SK-N-SH treated with all-trans-retinoic acid at 6 μM for 48 hours (cell line): ENCODE results near the gene LRRC26.

ENCODE experiments used
- ATAC-seq: fragments of 200-7000 bp; cut with Tn5 transposase; 3 replicates; pipeline ENCODE4 v1.9.1; 2020; ENCODE audit warnings: mild to moderate bottlenecking, moderate library complexity
- BACH2 ChIP-seq: fragments of 250-450 bp; sonication (Bioruptor Pico); IDR thresholded peaks from 2 replicates; pipeline ENCODE4 v1.9.0; 2021; ENCODE audit warnings: mild to moderate bottlenecking, borderline replicate concordance
- ESRRG ChIP-seq: fragments of 250-450 bp; sonication (Bioruptor Pico); IDR thresholded peaks from 2 replicates; pipeline ENCODE4 v1.6.1; 2021; ENCODE audit warnings: mild to moderate bottlenecking
- ISL1 ChIP-seq: fragments of 250-450 bp; sonication (Bioruptor Pico); IDR thresholded peaks from 2 replicates; pipeline ENCODE4 v2.1.2; 2022; ENCODE audit warnings: mild to moderate bottlenecking, moderate library complexity
- PPARA ChIP-seq: fragments of 250-450 bp; sonication (Bioruptor Pico); IDR thresholded peaks from 2 replicates; pipeline ENCODE4 v1.5.0; 2020; ENCODE audit warnings: mild to moderate bottlenecking, borderline replicate concordance
- TCF4 ChIP-seq: fragments of 250-450 bp; sonication (Bioruptor Pico); IDR thresholded peaks from 2 replicates; pipeline ENCODE4 v1.8.0; 2021; ENCODE audit warnings: mild to moderate bottlenecking, moderate library complexity, borderline replicate concordance
- TOX ChIP-seq: fragments of 250-450 bp; sonication (Bioruptor Pico); IDR thresholded peaks from 2 replicates; pipeline ENCODE4 v1.8.0; 2021; ENCODE audit warnings: mild to moderate bottlenecking, moderate library complexity, borderline replicate concordance
- ZFP3 ChIP-seq: fragments of 250-450 bp; sonication (Bioruptor Pico); IDR thresholded peaks from 2 replicates; pipeline ENCODE4 v1.5.0; 2020; ENCODE audit warnings: mild to moderate bottlenecking, moderate library complexity
- ZFP30 ChIP-seq: fragments of 450-650 bp; formaldehyde crosslinking; IDR thresholded peaks from 2 replicates; pipeline ENCODE4 v1.5.0; 2022; ENCODE audit warnings: mild to moderate bottlenecking, moderate library complexity
- ZNF565 ChIP-seq: fragments of 450-650 bp; formaldehyde crosslinking; conservative IDR thresholded peaks from 2 replicates; pipeline ENCODE4 v1.5.0; 2020; ENCODE audit warnings: low read depth, mild to moderate bottlenecking, moderate library complexity
- ZNF8 ChIP-seq: fragments of 450-650 bp; formaldehyde crosslinking; IDR thresholded peaks from 2 replicates; pipeline ENCODE4 v1.5.0; 2020; ENCODE audit warnings: mild to moderate bottlenecking, moderate library complexity
- TF ChIP-seq, protein P1 (sequence below): fragments of 250-450 bp; sonication (Bioruptor Pico); IDR thresholded peaks from 2 replicates; pipeline ENCODE4 v1.8.0; 2020; ENCODE audit warnings: mild to moderate bottlenecking, moderate library complexity, borderline replicate concordance
- TF ChIP-seq, protein P2 (sequence below): fragments of 250-450 bp; sonication (Bioruptor Pico); IDR thresholded peaks from 2 replicates; pipeline ENCODE4 v1.8.0; 2021; ENCODE audit warnings: low read depth, mild to moderate bottlenecking, moderate library complexity, borderline replicate concordance
- TF ChIP-seq, protein P3 (sequence below): fragments of 250-450 bp; sonication (Bioruptor Pico); IDR thresholded peaks from 2 replicates; pipeline ENCODE4 v1.5.0; 2020; ENCODE audit warnings: mild to moderate bottlenecking, moderate library complexity
- TF ChIP-seq, protein P4 (sequence below): fragments of 250-450 bp; sonication (Bioruptor Pico); IDR thresholded peaks from 2 replicates; pipeline ENCODE4 v1.5.1; 2021; ENCODE audit warnings: mild to moderate bottlenecking, moderate library complexity

LRRC26 gene

DNA sequence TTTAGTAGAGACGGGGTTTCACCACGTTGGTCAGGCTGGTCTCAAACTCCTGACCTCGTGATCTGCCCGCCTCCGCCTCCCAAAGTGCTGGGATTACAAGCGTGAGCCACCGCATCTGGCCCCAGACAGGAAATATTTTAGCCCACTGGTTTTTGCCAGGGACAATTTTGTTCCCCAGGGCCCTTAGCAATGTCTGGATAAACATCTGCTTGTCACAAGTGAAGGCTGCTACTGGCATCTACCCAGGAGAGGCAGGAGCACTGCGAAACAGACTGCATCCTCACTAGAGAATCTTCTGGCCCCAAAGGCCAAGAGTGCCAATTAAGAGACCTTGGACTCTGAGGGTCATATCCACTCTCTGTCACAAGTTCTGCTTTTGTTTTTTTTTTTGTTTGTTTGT is 33.1 kb upstream of the LRRC26 start:
- no peak for ATAC-seq
- TF ChIP-seq ZNF8 (CRISPR knock-in tag) (no peak), ZNF565 (no peak), ESRRG (CRISPR knock-in tag) (no peak), PPARA (CRISPR knock-in tag) (no peak), ISL1 (CRISPR knock-in tag) (no peak), ZFP30 (CRISPR knock-in tag) (no peak), BACH2 (no peak), ZFP3 (CRISPR knock-in tag) (no peak)
- TF ChIP-seq, protein P1, sequence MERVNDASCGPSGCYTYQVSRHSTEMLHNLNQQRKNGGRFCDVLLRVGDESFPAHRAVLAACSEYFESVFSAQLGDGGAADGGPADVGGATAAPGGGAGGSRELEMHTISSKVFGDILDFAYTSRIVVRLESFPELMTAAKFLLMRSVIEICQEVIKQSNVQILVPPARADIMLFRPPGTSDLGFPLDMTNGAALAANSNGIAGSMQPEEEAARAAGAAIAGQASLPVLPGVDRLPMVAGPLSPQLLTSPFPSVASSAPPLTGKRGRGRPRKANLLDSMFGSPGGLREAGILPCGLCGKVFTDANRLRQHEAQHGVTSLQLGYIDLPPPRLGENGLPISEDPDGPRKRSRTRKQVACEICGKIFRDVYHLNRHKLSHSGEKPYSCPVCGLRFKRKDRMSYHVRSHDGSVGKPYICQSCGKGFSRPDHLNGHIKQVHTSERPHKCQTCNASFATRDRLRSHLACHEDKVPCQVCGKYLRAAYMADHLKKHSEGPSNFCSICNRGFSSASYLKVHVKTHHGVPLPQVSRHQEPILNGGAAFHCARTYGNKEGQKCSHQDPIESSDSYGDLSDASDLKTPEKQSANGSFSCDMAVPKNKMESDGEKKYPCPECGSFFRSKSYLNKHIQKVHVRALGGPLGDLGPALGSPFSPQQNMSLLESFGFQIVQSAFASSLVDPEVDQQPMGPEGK: no peak
- TF ChIP-seq, protein P2, sequence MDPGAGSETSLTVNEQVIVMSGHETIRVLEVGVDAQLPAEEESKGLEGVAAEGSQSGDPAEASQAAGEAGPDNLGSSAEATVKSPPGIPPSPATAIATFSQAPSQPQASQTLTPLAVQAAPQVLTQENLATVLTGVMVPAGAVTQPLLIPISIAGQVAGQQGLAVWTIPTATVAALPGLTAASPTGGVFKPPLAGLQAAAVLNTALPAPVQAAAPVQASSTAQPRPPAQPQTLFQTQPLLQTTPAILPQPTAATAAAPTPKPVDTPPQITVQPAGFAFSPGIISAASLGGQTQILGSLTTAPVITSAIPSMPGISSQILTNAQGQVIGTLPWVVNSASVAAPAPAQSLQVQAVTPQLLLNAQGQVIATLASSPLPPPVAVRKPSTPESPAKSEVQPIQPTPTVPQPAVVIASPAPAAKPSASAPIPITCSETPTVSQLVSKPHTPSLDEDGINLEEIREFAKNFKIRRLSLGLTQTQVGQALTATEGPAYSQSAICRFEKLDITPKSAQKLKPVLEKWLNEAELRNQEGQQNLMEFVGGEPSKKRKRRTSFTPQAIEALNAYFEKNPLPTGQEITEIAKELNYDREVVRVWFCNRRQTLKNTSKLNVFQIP (CRISPR knock-in tag): no peak
- TF ChIP-seq, protein P3, sequence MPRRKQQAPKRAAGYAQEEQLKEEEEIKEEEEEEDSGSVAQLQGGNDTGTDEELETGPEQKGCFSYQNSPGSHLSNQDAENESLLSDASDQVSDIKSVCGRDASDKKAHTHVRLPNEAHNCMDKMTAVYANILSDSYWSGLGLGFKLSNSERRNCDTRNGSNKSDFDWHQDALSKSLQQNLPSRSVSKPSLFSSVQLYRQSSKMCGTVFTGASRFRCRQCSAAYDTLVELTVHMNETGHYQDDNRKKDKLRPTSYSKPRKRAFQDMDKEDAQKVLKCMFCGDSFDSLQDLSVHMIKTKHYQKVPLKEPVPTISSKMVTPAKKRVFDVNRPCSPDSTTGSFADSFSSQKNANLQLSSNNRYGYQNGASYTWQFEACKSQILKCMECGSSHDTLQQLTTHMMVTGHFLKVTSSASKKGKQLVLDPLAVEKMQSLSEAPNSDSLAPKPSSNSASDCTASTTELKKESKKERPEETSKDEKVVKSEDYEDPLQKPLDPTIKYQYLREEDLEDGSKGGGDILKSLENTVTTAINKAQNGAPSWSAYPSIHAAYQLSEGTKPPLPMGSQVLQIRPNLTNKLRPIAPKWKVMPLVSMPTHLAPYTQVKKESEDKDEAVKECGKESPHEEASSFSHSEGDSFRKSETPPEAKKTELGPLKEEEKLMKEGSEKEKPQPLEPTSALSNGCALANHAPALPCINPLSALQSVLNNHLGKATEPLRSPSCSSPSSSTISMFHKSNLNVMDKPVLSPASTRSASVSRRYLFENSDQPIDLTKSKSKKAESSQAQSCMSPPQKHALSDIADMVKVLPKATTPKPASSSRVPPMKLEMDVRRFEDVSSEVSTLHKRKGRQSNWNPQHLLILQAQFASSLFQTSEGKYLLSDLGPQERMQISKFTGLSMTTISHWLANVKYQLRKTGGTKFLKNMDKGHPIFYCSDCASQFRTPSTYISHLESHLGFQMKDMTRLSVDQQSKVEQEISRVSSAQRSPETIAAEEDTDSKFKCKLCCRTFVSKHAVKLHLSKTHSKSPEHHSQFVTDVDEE (CRISPR knock-in tag): no peak
- TF ChIP-seq, protein P4, sequence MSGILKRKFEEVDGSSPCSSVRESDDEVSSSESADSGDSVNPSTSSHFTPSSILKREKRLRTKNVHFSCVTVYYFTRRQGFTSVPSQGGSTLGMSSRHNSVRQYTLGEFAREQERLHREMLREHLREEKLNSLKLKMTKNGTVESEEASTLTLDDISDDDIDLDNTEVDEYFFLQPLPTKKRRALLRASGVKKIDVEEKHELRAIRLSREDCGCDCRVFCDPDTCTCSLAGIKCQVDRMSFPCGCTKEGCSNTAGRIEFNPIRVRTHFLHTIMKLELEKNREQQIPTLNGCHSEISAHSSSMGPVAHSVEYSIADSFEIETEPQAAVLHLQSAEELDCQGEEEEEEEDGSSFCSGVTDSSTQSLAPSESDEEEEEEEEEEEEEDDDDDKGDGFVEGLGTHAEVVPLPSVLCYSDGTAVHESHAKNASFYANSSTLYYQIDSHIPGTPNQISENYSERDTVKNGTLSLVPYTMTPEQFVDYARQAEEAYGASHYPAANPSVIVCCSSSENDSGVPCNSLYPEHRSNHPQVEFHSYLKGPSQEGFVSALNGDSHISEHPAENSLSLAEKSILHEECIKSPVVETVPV (CRISPR knock-in tag): no peak
- TF ChIP-seq, all 23 proteins: peak for 0

DNA sequence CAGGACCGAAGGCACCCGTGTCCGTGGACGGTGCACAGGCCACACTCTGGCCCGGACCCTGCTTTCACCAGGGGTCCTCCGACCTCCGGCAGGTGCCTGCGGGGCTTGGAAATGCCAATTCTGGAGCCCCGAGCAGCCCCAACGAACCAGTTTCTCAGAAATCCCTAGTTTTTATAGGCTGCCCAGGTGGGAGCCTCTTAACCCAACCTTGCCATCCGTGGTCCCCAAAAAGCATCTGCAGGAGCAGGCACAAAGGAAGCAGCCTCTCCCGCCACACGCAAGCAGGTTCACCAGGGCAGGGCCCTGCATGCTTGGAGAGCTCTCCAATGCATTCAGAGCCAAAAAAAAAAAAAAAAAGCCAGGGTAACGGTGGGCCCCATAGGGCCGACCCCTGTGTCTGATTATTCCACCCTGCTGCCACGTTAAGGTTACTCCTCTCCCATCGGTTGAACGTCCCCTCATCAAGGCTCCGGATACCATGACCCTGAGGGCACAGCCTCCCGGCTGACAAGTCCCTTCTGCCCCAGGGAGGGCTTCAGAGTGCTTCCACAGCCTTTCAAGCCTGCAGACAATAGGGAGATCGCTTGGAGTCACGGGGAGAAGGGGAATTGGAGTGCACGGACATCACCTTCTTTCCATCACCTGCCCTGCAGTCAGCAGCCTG is 31.5 kb upstream of the LRRC26 start:
- TF ChIP-seq ISL1 (CRISPR knock-in tag): no peak
- TF ChIP-seq TCF4 (CRISPR knock-in tag): no peak
- ATAC-seq: no peak; the same call in 2 of the 3 replicates

DNA sequence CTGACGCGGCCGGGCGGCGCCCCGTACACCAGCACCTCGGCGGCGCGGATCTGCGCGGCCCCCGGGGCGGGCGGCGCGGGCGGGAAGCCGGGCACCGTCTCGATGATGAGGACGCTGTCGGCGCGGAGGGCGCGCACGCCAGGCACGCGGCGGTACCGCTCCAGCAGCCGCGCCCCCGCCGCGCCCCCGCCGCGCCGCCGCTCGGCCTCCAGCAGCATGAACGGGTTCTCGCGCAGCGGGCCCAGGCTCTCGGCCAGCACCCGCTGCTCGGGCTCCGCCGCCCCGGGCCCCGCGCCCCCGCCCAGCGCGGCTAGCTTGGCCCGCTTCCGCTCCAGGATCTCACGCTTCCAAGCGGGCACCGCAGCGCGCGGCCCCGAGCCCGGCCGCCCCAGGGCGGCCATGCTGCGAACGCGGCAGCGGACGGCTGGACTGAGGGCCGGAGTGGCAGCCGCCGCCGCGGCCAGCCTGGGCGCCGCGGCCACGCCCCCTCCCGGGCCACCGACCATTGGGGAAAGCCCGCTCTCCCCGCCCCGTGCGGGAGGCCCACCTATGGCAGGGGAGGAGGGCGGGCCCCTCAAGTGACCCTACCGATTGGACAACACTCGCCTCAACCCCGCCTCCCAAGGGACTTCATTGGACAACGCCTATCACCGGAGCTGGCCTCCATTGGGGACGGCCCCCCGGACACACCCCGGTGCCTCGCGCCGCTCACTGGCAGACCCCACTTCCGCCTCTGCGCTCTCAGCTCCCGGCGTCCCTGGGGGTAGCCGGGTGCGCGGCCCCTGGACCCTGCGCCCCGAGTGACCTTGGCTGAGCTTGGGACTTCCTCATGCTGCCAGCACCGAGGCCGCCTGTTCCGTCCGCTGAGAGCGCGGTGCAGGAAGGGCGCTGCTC is 30.7 kb upstream of the LRRC26 start, which contains the start of gene TPRN:
Gene TPRN, minus strand, starts transcription at position 431 of the 894 bp plus-strand sequence. Its CDS starts 30 bp downstream, at position 401.
- peak; percentile 98 for ATAC-seq
- no peak for TF ChIP-seq TOX (CRISPR knock-in tag)
- TF ChIP-seq, protein P1: no peak
- TF ChIP-seq ZNF565: no peak

DNA sequence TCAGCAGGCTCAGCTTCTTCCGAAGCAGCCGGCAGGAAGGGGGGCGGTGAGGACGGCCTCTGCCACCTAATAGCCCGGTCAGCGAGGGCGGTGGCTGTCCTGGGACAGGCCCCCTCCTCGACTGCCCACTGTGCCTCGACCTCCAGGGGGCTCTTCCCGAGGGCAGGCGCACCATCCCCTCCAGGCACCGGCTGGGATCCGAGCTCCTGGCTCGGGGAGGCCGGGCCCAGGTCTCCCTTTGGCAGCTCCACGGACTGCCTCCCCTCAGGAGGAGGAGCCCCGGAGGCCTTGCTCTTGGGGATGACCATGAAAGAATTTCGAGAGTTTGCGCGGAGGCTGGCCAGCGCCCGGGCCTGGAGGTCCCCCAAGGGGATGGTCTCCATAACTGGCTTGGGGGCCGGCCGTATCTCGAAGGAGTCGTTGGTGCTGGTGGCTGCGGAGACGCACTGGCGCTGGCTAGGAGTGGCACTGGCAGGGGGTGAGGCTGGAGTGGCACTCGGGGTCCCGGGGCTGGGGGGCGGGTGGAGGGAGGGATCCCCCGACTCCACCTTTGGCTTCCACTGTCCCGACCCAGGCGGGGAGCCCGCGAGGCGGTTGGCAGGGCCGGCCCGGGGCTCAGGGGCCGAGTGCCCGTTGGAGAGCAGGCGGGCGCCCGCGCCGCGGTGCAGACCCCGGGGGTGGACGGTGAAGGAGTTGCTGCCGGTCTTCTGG is 29.7 kb upstream of the LRRC26 start:
- TF ChIP-seq ZFP3 (CRISPR knock-in tag) (no peak), TOX (CRISPR knock-in tag) (no peak)
- TF ChIP-seq, protein P4 (CRISPR knock-in tag): no peak
- ATAC-seq: no peak
